ENCODE data around the gene SERPINA5.
"Not testable (repeated sequence)": the region's sequence is repeated elsewhere in the genome, so short reads cannot be mapped to it uniquely, and the experiment has no call there.

The SERPINA5 gene

DNA sequence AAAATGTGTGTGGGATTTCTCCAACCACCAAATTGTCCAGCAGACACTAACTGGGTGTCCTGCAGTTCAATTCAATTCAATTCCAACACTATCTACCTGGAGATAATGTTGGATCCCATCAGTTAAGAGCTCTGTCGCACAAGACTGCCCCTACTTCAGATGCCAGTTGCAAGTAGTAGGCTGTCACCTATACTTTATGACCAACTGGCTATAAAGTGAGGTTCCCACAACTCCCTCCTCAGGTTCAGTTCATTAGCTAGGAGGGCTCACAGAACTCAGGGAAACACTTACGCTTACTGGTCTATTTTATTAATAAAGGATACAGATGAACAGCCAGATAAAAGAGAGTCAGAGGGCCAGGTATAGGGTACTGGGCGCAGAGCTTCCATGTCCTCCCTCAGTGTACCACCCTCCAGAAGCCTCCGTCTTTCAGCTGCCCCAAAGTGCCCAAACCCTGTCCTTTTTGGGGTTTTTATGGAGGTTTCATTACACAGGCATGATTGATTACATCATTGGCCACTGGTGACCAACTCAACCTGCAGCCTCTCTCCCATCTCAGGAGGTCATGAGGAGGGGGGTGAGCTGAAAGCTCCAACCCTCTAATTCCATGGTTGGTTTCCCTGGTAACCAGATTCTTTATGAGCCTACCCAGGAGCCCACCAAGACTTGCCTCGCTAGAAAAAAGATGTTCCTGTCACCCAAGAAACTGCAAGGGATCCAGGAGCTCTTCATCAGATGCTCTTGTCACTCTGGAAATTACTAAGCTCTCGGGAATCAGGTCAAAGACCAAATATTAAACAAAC, 7.5 kb upstream of the SERPINA5 start:
- Histone ChIP-seq H3K4me3 (no peak overlapping the region), H3K9me3 (no peaks in the 10 kb centered on the region), H3K4me1 (no peaks in the 10 kb centered on the region), H3K36me3 (replicated peaks) (no peaks in the 10 kb centered on the region), H3K27me3 (ENCODE audit: low read depth) (no peaks in the 10 kb centered on the region; the same call in none of the 2 replicates)
- no peak for DNase-seq (ENCODE audit: low spot score in 2 of 2)
- in situ Hi-C loops (cut with MboI; ENCODE audit: low sequenced_read_pairs), result no loop called here

DNA sequence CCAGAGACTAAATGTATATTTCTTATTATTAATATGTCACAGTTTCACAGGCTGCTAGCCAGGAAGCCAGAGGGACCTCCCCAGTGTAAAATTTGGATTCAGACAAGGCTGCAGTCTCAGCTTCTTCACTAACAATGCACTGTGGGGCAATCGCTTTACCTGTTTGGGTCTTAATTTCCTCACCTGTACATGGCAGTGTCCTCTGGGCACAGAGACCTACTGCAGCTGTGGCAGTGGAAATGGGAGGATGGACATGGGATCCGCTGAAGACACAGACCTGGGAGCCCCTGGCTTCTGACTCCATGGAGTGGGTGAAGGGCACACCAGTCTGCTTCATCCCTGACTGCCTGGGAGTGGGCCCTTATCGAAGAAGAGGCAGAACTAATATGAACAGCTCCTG, 6.9 kb upstream of the SERPINA5 start:
- Histone ChIP-seq H3K27me3 (ENCODE audit: low read depth) (no peaks in the 10 kb centered on the region; the same call in none of the 2 replicates), H3K36me3 (replicated peaks) (no peaks in the 10 kb centered on the region), H3K4me3 (no peak overlapping the region), H3K4me1 (no peaks in the 10 kb centered on the region), H3K9me3 (no peaks in the 10 kb centered on the region)
- DNase-seq (ENCODE audit: low spot score in 2 of 2), result no peak
- in situ Hi-C loops (cut with MboI; ENCODE audit: low sequenced_read_pairs), result no loop called here

DNA sequence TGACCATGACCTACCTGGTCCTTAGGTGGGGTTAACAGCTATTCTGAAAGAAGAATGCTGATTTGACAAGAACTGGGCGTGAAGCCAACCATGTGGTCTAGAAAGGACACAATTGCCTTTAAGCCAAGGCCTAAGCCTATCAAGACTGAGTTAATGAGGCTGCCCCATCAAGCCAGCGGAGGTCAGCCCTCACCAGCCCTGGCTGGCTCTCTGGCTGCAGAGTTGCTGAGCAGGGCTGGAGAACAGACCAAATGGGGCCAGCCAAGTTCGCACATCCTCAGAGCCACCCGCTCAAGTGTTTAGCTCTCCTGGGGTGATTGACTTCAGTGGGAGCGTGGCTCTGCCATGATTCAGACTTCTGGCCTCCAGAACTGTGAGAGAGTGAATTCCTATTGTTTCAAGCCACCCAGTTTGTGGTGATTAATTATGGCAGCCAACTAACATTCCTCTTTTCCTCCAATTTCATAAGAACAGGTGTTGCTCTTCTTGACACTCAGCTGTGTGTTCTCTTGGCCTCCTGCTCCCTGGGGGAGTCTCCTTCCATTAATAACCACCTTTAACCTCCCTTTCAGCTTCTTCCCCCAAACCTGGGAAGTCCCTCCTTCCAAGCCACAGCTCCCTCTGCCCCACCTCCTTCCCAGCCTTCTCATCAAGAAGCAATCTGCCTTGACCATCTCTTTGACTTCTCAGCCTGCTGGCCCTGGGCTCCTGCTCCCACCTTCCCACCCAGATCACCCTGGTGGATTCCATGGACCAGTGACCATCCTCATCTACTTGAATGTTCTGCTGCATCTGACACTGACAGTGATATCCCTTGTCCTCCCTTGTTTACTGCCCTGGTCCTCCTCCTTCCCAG, 5.3 kb upstream of the SERPINA5 start:
- in situ Hi-C loops (cut with MboI; ENCODE audit: low sequenced_read_pairs), result no loop called here
- no peaks in the 10 kb centered on the region for H3K36me3 ChIP-seq (replicated peaks)
- H3K4me3 ChIP-seq, result no peak overlapping the region
- DNase-seq (ENCODE audit: low spot score in 2 of 2), result no peak
- H3K27me3 ChIP-seq (ENCODE audit: low read depth), result no peaks in the 10 kb centered on the region; the same call in none of the 2 replicates
- no peaks in the 10 kb centered on the region for H3K4me1 ChIP-seq
- H3K9me3 ChIP-seq, result no peaks in the 10 kb centered on the region

DNA sequence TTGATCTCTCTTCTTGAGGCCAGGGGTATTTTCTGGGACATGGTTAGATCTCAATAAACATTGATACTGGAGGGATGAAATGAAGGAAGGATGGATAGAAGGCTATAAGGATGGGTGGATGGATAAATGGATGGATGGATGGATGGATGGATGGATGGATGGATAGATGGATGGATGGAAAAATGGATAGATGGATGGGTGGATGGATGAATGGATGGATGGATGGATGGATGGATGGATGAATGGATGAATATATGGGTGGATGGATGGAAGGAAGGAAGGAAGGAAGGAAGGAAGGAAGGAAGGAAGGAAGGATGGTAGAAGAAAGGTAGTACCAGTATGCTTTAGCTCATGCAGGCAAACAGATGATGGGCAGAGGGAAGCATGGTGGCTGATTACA, 3.8 kb upstream of the SERPINA5 start:
- DNase-seq (ENCODE audit: low spot score in 2 of 2); H3K27me3 ChIP-seq (ENCODE audit: low read depth); H3K4me3 ChIP-seq; in situ Hi-C loops (cut with MboI; ENCODE audit: low sequenced_read_pairs); H3K9me3 ChIP-seq; H3K4me1 ChIP-seq; H3K36me3 ChIP-seq (replicated peaks): not testable (repeated sequence)

DNA sequence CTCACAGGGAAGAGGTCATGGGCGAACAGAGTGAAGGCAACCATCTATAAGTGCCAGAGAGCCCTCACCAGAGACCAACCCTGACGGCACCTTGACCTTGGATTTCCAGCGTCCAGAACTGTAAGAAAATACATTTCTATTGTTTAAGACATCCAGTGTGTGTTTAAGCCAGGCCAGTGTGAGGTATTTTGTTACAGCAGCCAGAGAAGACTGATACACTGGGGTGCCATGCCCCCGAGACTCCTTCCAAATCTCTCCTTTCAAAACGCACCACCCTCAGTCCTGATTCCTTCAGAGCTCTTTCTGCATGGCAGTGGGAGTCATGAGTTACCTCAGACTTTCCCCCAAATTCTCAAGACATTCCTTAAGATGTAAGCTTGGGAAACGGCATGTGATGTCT, 2.5 kb upstream of the SERPINA5 start:
- H3K4me3 ChIP-seq, result no peak overlapping the region
- no peaks in the 10 kb centered on the region; the same call in none of the 2 replicates for H3K27me3 ChIP-seq (ENCODE audit: low read depth)
- no peak for DNase-seq (ENCODE audit: low spot score in 2 of 2)
- H3K4me1 ChIP-seq, result no peaks in the 10 kb centered on the region
- no peaks in the 10 kb centered on the region for H3K36me3 ChIP-seq (replicated peaks)
- in situ Hi-C loops (cut with MboI; ENCODE audit: low sequenced_read_pairs), result no loop called here
- H3K9me3 ChIP-seq, result no peaks in the 10 kb centered on the region

DNA sequence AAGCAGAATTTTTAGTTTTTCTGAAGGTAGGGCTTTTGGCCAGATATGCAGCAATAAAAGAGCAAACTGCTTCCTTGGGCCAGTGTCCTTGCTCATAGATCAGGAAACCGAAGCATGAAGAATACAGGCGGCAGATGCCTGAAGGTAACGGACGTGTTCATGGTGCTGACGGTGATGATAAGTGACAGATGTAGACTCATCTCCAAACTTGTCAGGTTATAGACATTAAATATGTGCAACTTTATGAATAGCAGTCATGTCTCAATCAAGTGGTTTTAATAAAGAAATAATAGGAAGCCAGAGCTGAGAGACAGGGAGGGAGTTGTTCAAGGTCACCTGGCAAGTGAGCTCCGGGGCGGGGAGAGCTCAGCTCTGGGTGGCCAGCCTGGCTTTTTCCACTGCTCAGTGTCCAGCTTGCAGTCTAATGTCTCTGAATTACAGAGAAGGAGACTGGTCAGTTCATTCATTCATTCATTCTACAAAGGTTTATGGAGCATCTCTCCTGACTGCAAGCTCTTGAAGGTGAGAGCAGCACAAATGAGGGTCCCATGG, 1.0 kb downstream of the SERPINA5 start:
- DNase-seq (ENCODE audit: low spot score in 2 of 2), result no peak
- Histone ChIP-seq H3K4me3 (no peak overlapping the region), H3K4me1 (no peaks in the 10 kb centered on the region), H3K36me3 (replicated peaks) (no peaks in the 10 kb centered on the region), H3K9me3 (no peaks in the 10 kb centered on the region), H3K27me3 (ENCODE audit: low read depth) (no peaks in the 10 kb centered on the region; the same call in none of the 2 replicates)
- in situ Hi-C loops (cut with MboI; ENCODE audit: low sequenced_read_pairs), result no loop called here

DNA sequence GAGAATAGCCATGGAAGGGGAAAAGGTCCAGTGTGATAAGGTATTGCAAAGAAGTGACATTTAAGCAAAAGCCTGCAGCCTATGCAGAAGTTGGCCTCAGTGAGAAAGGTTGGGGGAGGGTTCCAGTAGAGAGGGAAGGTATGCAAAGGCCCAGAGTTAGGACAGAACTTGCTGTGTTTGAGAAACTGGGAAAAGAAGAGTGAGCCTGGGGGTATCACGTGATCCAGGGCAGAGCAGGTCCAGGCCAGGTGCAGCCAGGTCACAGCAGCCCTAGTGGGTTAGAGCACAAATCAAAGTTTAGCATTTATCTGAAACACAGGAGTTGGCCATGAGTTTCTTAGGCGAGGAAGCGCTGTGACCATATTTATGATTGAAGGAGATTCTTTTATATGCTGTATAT, 1.6 kb downstream of the SERPINA5 start:
- Histone ChIP-seq H3K36me3 (replicated peaks) (no peaks in the 10 kb centered on the region), H3K9me3 (no peaks in the 10 kb centered on the region), H3K4me3 (no peak overlapping the region), H3K27me3 (ENCODE audit: low read depth) (no peaks in the 10 kb centered on the region; the same call in none of the 2 replicates), H3K4me1 (no peaks in the 10 kb centered on the region)
- in situ Hi-C loops (cut with MboI; ENCODE audit: low sequenced_read_pairs), result no loop called here
- no peak for DNase-seq (ENCODE audit: low spot score in 2 of 2)

DNA sequence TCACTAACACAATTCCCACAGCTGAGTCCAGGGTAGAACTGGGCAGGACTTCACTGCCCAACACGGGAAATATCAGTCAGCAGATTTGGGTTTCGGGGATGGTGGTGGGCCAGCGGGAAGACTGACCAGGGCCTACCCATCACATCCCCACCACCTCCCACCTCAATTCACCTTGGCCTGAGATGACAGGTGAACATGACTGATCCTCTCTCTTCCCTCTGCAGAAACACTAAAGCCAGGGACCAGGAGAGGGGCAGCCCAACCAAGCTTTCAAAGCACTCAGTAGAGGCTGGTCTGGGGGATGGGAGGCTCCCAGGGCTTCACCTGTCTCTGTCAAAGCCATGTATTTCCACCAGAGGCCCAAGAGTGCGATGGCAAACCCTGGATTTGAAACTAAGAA, 2.3 kb downstream of the SERPINA5 start:
- H3K4me1 ChIP-seq, result no peaks in the 10 kb centered on the region
- in situ Hi-C loops (cut with MboI; ENCODE audit: low sequenced_read_pairs), result no loop called here
- no peaks in the 10 kb centered on the region for H3K9me3 ChIP-seq
- no peaks in the 10 kb centered on the region for H3K36me3 ChIP-seq (replicated peaks)
- no peak overlapping the region for H3K4me3 ChIP-seq
- H3K27me3 ChIP-seq (ENCODE audit: low read depth), result no peaks in the 10 kb centered on the region; the same call in 1 of the 2 replicates
- DNase-seq (ENCODE audit: low spot score in 2 of 2), result no peak

DNA sequence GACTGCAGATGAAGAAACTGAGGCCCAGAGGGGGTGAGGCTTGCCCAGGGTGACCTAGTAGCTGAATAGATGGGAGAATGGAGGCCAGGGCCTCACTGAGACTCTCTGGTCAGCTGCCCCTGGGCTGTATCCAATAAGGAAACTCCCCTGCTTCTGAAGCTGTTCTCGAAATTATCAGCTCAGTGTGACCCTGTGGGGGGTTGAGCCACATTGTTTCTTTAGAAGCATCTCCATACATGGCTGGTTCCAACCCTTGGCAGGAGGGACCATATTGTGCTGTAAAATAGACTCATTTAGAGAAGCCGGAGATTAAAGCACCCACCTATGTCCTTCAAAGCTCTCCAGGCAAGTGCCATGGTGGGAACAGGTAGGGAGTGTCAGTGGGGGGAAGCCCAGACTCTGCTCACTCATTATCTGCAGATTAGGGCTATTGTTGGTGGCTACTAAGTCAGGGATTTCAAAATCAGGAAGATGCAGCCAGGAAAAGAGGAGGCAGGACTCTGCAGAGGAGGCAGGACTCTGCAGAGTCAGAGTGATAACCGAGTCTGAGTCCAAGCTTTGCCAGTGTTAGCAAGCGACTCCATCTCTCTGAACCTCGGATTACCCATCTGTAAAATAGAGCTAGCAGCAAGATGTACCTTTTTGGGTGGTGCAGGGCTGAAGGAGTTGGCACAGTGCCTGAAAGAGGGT, 3.5 kb downstream of the SERPINA5 start:
- H3K4me1 ChIP-seq, result no peaks in the 10 kb centered on the region
- H3K36me3 ChIP-seq (replicated peaks), result no peaks in the 10 kb centered on the region
- in situ Hi-C loops (cut with MboI; ENCODE audit: low sequenced_read_pairs), result no loop called here
- H3K4me3 ChIP-seq, result no peak overlapping the region
- DNase-seq (ENCODE audit: low spot score in 2 of 2), result no peak
- H3K27me3 ChIP-seq (ENCODE audit: low read depth), result no peaks in the 10 kb centered on the region; the same call in 1 of the 2 replicates
- no peaks in the 10 kb centered on the region for H3K9me3 ChIP-seq

DNA sequence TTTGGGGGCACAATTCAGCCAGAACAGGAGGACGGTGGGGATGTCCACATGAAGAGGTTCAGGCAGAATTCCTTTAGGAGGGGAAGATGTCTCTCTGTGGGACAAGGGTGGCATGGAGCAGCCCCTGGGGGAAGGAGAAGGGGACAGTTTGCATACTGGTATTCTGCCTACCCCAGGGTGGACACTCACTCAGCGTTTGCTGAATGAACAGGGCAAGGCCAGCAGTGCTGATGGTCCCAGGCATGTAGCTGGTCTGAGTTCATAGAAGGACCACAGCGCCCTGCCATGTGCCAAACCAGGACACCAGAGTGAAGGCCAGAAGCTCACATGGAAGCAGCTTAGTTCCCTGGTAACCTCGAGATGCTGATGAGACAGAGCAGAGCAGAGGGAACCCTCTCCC, 5.4 kb downstream of the SERPINA5 start:
- H3K4me1 ChIP-seq, result no peaks in the 10 kb centered on the region
- no peak for DNase-seq (ENCODE audit: low spot score in 2 of 2)
- H3K9me3 ChIP-seq, result no peaks in the 10 kb centered on the region
- H3K36me3 ChIP-seq (replicated peaks), result no peaks in the 10 kb centered on the region
- no peaks in the 10 kb centered on the region for H3K27me3 ChIP-seq (ENCODE audit: low read depth)
- in situ Hi-C loops (cut with MboI; ENCODE audit: low sequenced_read_pairs), result no loop called here
- H3K4me3 ChIP-seq, result no peak overlapping the region

DNA sequence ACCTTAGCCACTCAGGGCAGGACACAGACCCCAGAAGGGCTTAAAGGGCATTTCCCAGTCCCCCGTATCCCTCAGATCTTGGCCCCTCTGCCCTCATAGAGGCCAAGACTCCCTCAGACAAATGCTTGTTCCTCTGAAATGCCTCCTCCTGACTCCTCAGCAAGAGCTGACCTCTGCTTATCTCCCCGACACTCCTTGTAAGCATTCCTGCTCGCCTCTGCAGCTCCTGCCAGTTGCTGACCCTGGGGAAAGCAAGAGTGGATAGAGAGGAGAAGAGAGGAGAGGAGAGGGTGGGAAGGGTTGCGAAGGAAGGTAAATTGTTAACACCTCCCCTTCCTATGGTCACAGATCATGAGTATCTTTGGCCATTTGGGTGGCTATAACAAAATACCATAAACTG, 7.1 kb downstream of the SERPINA5 start:
- H3K4me1 ChIP-seq, result no peaks in the 10 kb centered on the region
- in situ Hi-C loops (cut with MboI; ENCODE audit: low sequenced_read_pairs), result no loop called here
- no peaks in the 10 kb centered on the region for H3K9me3 ChIP-seq
- no peaks in the 10 kb centered on the region for H3K36me3 ChIP-seq (replicated peaks)
- no peak overlapping the region for H3K4me3 ChIP-seq
- no peak for DNase-seq (ENCODE audit: low spot score in 2 of 2)
- no peaks in the 10 kb centered on the region for H3K27me3 ChIP-seq (ENCODE audit: low read depth)

DNA sequence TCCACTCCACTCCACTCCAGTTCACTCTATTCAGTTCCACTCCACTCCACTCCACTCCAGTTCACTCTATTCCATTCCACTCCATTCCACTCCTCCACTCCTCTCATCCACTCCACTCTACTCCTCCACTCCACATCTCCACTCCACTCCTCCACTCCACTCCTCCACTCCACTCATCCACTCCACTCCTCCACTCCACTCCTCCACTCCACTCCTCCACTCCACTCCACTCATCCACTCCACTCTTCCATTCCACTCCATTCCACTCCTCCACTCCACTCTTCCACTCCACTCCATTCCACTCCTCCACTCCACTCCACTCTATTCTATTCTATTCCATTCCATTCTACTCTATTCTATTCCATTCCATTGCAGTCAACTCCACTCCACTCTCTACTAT, 9.8 kb downstream of the SERPINA5 start:
- in situ Hi-C loops (cut with MboI; ENCODE audit: low sequenced_read_pairs), result no loop called here
- Histone ChIP-seq H3K4me1 (no peaks in the 10 kb centered on the region), H3K9me3 (no peaks in the 10 kb centered on the region), H3K36me3 (replicated peaks) (no peaks in the 10 kb centered on the region), H3K27me3 (ENCODE audit: low read depth) (no peaks in the 10 kb centered on the region), H3K4me3 (no peak overlapping the region)
- DNase-seq (ENCODE audit: low spot score in 2 of 2), result no peak

DNA sequence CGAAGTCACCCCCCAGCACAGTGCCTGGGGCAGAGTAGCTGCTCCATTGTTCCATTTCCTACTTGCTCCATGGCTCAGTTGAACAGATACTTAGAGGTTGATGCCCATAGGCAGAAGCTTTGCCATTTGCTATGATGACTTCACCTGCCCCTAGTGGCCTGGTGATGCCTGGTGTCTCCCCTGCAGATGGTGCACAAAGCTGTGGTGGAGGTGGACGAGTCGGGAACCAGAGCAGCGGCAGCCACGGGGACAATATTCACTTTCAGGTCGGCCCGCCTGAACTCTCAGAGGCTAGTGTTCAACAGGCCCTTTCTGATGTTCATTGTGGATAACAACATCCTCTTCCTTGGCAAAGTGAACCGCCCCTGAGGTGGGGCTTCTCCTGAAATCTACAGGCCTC, 10.6 kb downstream of the SERPINA5 start:
- H3K27me3 ChIP-seq (ENCODE audit: low read depth), result no peaks in the 10 kb centered on the region
- H3K4me1 ChIP-seq, result no peaks in the 10 kb centered on the region
- H3K9me3 ChIP-seq, result no peaks in the 10 kb centered on the region
- H3K36me3 ChIP-seq (replicated peaks), result no peaks in the 10 kb centered on the region
- H3K4me3 ChIP-seq, result no peak overlapping the region
- no peak for DNase-seq (ENCODE audit: low spot score in 2 of 2)
- in situ Hi-C loops (cut with MboI; ENCODE audit: low sequenced_read_pairs), result no loop called here
